ENCODE results near the gene NOBOX. TPM values are rescaled to one million over a fixed set of nuclear protein-coding genes. Genes with fewer than 3 reads are reported as not detected.

Gene NOBOX
- total RNA-seq, 1 donor from 2014 or later, result not detected

Other genes starting within 250 kb of the NOBOX start
- gene CTAGE4, start 220.2 kb downstream of the NOBOX start, total RNA-seq, result 2.3 and 2.4 TPM in 2 replicates
- gene ARHGEF35, start 207.9 kb downstream of the NOBOX start, total RNA-seq, result 3.6 and 3.9 TPM in 2 replicates
- 0.16 TPM in 1 of 2 replicates, not detected in the other for gene OR2A42, start 164.1 kb downstream of the NOBOX start, total RNA-seq
- gene OR2A7, start 138.9 kb downstream of the NOBOX start, total RNA-seq, result 3.9 TPM in 2 replicates
- gene CTAGE8, start 134.4 kb downstream of the NOBOX start, total RNA-seq, result 0.98 and 1.7 TPM in 2 replicates
- gene OR2A1, start 91.3 kb downstream of the NOBOX start, total RNA-seq, result 0.09 TPM in 1 of 2 replicates, not detected in the other
- 11.0 and 11.9 TPM in 2 replicates for gene ARHGEF5, start 48.3 kb downstream of the NOBOX start, total RNA-seq